ENCODE results near the gene CCDC134. TPM values are rescaled to one million over a fixed set of nuclear protein-coding genes. Genes with fewer than 3 reads are reported as not detected.

CCDC134 gene
- total RNA-seq, 4 donors from 2014 or later: 6.5 to 9.6 (median 8.2) TPM

DNA sequence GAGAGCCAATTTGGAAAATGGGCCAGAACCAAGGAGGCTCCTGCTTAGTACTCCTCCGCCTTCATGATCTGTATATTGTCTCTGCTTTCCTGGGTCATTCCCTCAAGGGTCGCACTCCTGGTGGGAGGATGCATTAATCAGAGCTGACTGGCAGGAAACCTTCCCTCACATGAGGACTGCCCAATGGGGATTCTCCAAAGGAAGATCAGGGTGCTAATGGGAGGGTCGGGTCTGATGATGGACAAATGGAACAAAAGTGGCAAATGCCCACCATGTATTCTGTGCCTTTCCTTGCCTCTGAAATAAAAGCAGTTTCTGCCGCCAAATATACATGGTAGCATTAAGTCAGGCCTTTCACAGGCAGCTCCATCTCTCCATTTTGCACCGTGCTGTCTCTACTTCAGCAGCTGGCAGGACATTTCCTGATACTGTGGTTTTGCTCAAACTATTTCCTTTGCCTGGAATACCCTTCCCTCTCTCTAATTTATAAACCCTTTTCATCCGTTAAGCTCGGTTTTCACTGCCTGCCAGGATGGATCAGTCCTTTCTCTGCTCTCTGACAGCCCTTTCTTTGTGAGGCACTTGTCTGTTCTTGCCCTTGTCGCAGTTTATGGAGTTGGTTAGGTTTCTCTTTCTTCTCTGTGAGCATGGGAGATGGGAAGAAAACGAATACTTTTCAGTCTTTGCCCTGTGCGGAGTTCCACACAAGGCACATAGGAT is 45.9 kb downstream of the CCDC134 start:
- Histone ChIP-seq H3K27me3 (no peaks in the 10 kb centered on the region), H3K27ac (peak overlapping the region; percentile 37 to 91 (median 80)), H3K4me1 (peaks cover 0 to 90% (median 58%) of the 10 kb centered on the region in 4 donors), H3K36me3 (no peaks in the 10 kb centered on the region), H3K9me3 (no peaks in the 10 kb centered on the region), H3K4me3 (no peak overlapping the region)
- whole genome bisulfite sequencing, 2 donors: 44 to 51% methylated on average over 10 of the region's 10 CpGs
- TF ChIP-seq EP300 (IDR thresholded peaks at IDR 0.05) (no peak), POLR2A (IDR thresholded peaks at IDR 0.05) (no peak)
- TF ChIP-seq, protein P1, sequence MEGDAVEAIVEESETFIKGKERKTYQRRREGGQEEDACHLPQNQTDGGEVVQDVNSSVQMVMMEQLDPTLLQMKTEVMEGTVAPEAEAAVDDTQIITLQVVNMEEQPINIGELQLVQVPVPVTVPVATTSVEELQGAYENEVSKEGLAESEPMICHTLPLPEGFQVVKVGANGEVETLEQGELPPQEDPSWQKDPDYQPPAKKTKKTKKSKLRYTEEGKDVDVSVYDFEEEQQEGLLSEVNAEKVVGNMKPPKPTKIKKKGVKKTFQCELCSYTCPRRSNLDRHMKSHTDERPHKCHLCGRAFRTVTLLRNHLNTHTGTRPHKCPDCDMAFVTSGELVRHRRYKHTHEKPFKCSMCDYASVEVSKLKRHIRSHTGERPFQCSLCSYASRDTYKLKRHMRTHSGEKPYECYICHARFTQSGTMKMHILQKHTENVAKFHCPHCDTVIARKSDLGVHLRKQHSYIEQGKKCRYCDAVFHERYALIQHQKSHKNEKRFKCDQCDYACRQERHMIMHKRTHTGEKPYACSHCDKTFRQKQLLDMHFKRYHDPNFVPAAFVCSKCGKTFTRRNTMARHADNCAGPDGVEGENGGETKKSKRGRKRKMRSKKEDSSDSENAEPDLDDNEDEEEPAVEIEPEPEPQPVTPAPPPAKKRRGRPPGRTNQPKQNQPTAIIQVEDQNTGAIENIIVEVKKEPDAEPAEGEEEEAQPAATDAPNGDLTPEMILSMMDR (IDR thresholded peaks at IDR 0.05): no peak
- DNase-seq (ENCODE audit: low spot score in 2 of 2): no peak

DNA sequence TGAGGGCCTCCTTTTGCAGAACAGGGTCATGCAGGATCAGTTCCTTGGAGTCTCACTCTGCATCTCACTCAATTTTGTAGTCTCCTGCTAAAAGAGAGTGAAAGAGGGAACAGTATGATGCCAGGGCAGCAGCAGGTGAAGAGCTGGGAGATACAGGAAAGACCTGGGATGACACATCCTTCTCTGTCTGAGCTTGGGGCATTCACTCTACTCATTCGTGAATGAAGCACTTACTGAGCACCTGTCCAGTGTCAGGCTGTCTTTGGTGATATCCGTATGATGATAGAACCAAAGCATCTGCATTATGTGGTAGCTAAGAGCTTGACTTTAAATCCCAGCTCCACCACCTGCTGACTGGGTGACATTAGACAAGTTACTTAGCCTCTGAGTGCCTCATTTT is 46.8 kb downstream of the CCDC134 start:
- no peak for DNase-seq (ENCODE audit: low spot score in 2 of 2)
- Histone ChIP-seq H3K27ac (peak overlapping the region in 3 of 4 donors; percentile 70 to 91 (median 89)), H3K27me3 (no peaks in the 10 kb centered on the region), H3K9me3 (no peaks in the 10 kb centered on the region), H3K4me1 (peaks cover 0 to 81% (median 50%) of the 10 kb centered on the region in 4 donors), H3K36me3 (no peaks in the 10 kb centered on the region), H3K4me3 (no peak overlapping the region)
- WGBS, 2 donors: 62 to 65% methylated on average over 2 of the region's 2 CpGs
- TF ChIP-seq POLR2A (IDR thresholded peaks at IDR 0.05) (no peak), EP300 (IDR thresholded peaks at IDR 0.05) (no peak)
- TF ChIP-seq, protein P1 (IDR thresholded peaks at IDR 0.05): no peak

DNA sequence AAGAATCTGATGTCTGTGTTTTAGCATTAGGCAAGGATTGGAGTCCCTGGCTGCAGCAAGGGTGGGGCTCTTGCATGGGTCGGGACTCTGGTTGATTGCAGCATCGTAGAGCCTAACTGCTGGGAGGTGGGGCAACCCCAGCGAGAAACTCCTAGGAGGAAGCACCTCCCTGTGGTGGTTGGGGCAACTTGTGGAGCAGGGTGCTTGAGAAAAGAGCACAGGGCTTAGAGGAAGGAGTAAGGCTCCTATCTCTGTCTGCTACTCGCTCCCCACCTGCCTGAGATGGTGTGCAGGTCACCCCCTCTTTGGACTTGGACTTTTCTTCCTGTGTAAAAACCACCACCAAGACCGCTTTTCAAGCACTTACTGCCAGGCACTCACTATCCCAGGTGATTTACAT is 48.0 kb downstream of the CCDC134 start:
- WGBS, 2 donors: 57 to 60% methylated on average over 5 of the region's 5 CpGs
- TF ChIP-seq, protein P1 (IDR thresholded peaks at IDR 0.05): peak in 1 of 5 experiments; percentile 7
- TF ChIP-seq EP300 (IDR thresholded peaks at IDR 0.05): no peak

DNA sequence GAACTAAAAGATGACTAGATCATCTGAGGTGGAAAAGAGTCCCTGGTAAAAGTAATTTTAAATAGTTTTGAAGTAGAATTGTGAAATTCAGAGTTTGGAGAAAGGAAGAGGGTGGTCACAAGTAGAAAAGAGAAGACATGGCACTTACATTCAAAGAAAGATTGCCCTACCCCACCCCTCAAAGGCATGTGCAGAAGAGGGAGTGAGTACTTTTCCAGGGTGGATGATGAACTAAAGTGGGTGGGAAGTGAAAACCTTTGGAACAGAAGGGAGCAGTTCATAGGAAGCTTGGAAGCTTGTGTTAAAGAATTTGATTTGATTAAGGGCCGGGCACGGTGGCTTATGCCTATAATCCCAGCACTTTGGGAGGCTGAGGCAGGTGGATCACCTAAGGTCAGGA is 56.0 kb downstream of the CCDC134 start:
- Histone ChIP-seq H3K4me3 (no peak overlapping the region), H3K4me1 (peaks cover 0 to 63% (median 20%) of the 10 kb centered on the region in 4 donors), H3K9me3 (no peaks in the 10 kb centered on the region), H3K27me3 (no peaks in the 10 kb centered on the region), H3K36me3 (no peaks in the 10 kb centered on the region), H3K27ac (peak overlapping the region in 3 of 4 donors; percentile 6 to 75 (median 69))
- no peak for DNase-seq (ENCODE audit: low spot score in 2 of 2)
- WGBS, 2 donors: 48 to 61% methylated on average over 2 of the region's 2 CpGs
- TF ChIP-seq, protein P1 (IDR thresholded peaks at IDR 0.05): no peak
- no peak for TF ChIP-seq EP300 (IDR thresholded peaks at IDR 0.05)
- TF ChIP-seq POLR2A (IDR thresholded peaks at IDR 0.05): no peak

More for the DNA sequence above, 48.0 kb downstream of the CCDC134 start:
- Histone ChIP-seq H3K9me3 (no peaks in the 10 kb centered on the region), H3K4me1 (peaks cover 0 to 75% (median 43%) of the 10 kb centered on the region in 4 donors), H3K4me3 (no peak overlapping the region), H3K27me3 (no peaks in the 10 kb centered on the region), H3K27ac (peak overlapping the region; percentile 26 to 89 (median 41)), H3K36me3 (no peaks in the 10 kb centered on the region)
- peak; percentile 46 to 56 for DNase-seq (ENCODE audit: low spot score in 2 of 2)

DNA sequence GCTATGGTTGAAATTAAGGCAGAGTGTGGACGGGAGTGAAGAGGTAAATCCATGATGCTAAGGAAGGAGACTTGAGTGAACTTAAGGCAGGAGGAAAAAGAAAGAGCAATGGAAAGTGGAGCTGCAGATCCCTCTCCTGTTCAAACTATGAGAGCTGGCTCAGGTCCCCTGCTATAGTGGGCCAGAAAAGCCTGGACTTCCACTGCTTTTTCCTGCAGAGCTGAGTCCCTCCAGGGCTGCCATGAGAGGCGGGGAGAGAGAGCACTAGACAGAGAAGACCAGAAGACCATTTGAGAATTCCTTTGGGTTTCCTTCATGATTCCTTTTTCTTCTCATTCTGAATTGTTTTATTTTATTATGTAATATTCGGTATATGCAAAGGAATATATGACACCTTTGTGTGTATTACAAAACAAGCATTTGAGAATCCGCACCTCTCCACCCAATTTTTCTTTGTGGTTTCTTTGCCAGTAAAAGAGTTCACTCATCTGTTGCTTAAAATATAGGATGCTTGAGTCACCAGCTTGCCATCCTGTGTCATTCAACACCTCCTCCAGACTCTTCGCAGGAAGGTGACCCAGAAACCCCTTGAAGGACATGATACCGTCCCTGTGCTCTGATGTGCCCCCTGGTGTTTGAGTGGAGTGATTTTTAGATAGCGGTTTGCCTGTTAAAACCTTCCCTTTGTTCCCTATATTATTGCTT is 56.8 kb downstream of the CCDC134 start:
- no peaks in the 10 kb centered on the region for H3K36me3 ChIP-seq
- peak in 1 of 2 donors; percentile 31 for DNase-seq (ENCODE audit: low spot score in 2 of 2)
- TF ChIP-seq, protein P1 (IDR thresholded peaks at IDR 0.05): peak; percentile 38 to 63 (median 46)
- no peak for TF ChIP-seq POLR2A (IDR thresholded peaks at IDR 0.05)
- WGBS, 2 donors: 43 to 53% methylated on average over 7 of the region's 7 CpGs
- H3K27me3 ChIP-seq: no peaks in the 10 kb centered on the region
- H3K4me3 ChIP-seq: no peak overlapping the region
- H3K9me3 ChIP-seq: no peaks in the 10 kb centered on the region
- H3K27ac ChIP-seq: peak overlapping the region in 3 of 4 donors; percentile 6 to 75 (median 69)
- peaks cover 0 to 71% (median 28%) of the 10 kb centered on the region in 4 donors for H3K4me1 ChIP-seq

Data from tibial nerve (tissue), 4 donors.